Trophoblast cell (in vitro differentiated cells and primary cell): ENCODE data around the gene KCNH1.

Experiments used
- DNase-seq, 2 donors: peaks; one replicate each; pipeline ENCODE4 v3.0.0-alpha.2; 2016
- H2AFZ ChIP-seq: 2 replicates; pipeline ENCODE4 v1.6.1; 2013; ENCODE audit warnings: low read length, moderate library complexity, mild to moderate bottlenecking; ENCODE audit not compliant: insufficient read depth, poor library complexity
- H2AK5ac ChIP-seq: 2 replicates; pipeline ENCODE4 v1.6.1; 2013; ENCODE audit warnings: mild to moderate bottlenecking, low read length
- H2BK120ac ChIP-seq: 2 replicates; pipeline ENCODE4 v1.6.1; 2013; ENCODE audit warnings: low read length, mild to moderate bottlenecking, moderate library complexity; ENCODE audit not compliant: insufficient read depth, poor library complexity
- H2BK12ac ChIP-seq: 2 replicates; pipeline ENCODE4 v1.6.1; 2013; ENCODE audit warnings: mild to moderate bottlenecking, low read length, moderate library complexity
- H2BK5ac ChIP-seq: 2 replicates; pipeline ENCODE4 v1.6.1; 2013; ENCODE audit warnings: low read length, low read depth, moderate library complexity, mild to moderate bottlenecking; ENCODE audit not compliant: poor library complexity
- H3K14ac ChIP-seq: 2 replicates; pipeline ENCODE4 v1.6.1; 2013; ENCODE audit warnings: mild to moderate bottlenecking, low read length
- H3K18ac ChIP-seq: 2 replicates; pipeline ENCODE4 v1.6.1; 2013; ENCODE audit warnings: mild to moderate bottlenecking, low read length
- H3K23ac ChIP-seq: 2 replicates; pipeline ENCODE4 v1.6.1; 2013; ENCODE audit warnings: low read length
- H3K27ac ChIP-seq: 2 replicates; pipeline ENCODE4 v1.5.1; 2013; ENCODE audit warnings: low read depth, mild to moderate bottlenecking, inconsistent platforms, low read length, moderate library complexity
- H3K27me3 ChIP-seq: 2 replicates; pipeline ENCODE4 v1.6.1; 2013; ENCODE audit warnings: inconsistent platforms, mild to moderate bottlenecking, low read length, moderate library complexity; ENCODE audit not compliant: insufficient read depth
- H3K36me3 ChIP-seq, 2 experiments: 1 replicate in 1 of 2; 2 replicates in 1 of 2; pipeline ENCODE4 v1.6.1; 2013; ENCODE audit warnings: low read length in 2 of 2, mild to moderate bottlenecking in 2 of 2, moderate library complexity in 1 of 2; ENCODE audit not compliant: insufficient read depth in 2 of 2, control insufficient read depth in 1 of 2
- H3K4ac ChIP-seq: 2 replicates; pipeline ENCODE4 v1.6.1; 2013; ENCODE audit warnings: low read depth, mild to moderate bottlenecking, low read length, moderate library complexity
- H3K4me1 ChIP-seq, 2 experiments: 1 replicate in 1 of 2; 2 replicates in 1 of 2; pipeline ENCODE4 v1.6.1; 2013; ENCODE audit warnings: low read length in 2 of 2, mild to moderate bottlenecking in 2 of 2, moderate library complexity in 1 of 2; ENCODE audit not compliant: insufficient read depth in 2 of 2, control insufficient read depth in 1 of 2
- H3K4me2 ChIP-seq: 2 replicates; pipeline ENCODE4 v1.6.1; 2013; ENCODE audit warnings: inconsistent platforms, mild to moderate bottlenecking, low read length, moderate library complexity
- H3K4me3 ChIP-seq: 2 replicates; pipeline ENCODE4 v1.5.1; 2013; ENCODE audit warnings: mild to moderate bottlenecking, low read depth, low read length, inconsistent platforms
- H3K79me1 ChIP-seq: one replicate; pipeline ENCODE4 v1.6.1; 2013; ENCODE audit warnings: low read length
- H3K79me2 ChIP-seq: 2 replicates; pipeline ENCODE4 v1.6.1; 2013; ENCODE audit warnings: low read length, mild to moderate bottlenecking; ENCODE audit not compliant: control insufficient read depth, insufficient read depth, poor library complexity
- H3K9ac ChIP-seq: 2 replicates; pipeline ENCODE4 v1.6.1; 2013; ENCODE audit warnings: mild to moderate bottlenecking, low read length
- H3K9me3 ChIP-seq: 2 replicates; pipeline ENCODE4 v1.6.1; 2013; ENCODE audit warnings: low read depth, mild to moderate bottlenecking, control low read depth, inconsistent platforms, low read length; ENCODE audit not compliant: insufficient read depth
- H4K12ac ChIP-seq: 2 replicates; pipeline ENCODE4 v1.6.1; 2013; ENCODE audit warnings: low read depth, mild to moderate bottlenecking, low read length, moderate library complexity
- H4K8ac ChIP-seq: 2 replicates; pipeline ENCODE4 v1.6.1; 2013; ENCODE audit warnings: low read depth, mild to moderate bottlenecking, low read length, moderate library complexity
- H4K91ac ChIP-seq: one replicate; pipeline ENCODE4 v1.6.1; 2013; ENCODE audit warnings: low read depth, mild to moderate bottlenecking, low read length, moderate library complexity
- WGBS: extraction: QIAGEN DNeasy Blood & Tissue Kit; methylation state at CpG from one replicate; pipeline ENCODE4 v1.1.7; 2013; ENCODE audit warnings: missing lambda C conversion rate; ENCODE audit not compliant: insufficient read length, insufficient coverage; ENCODE audit errors: extremely low coverage; 5-methylcytosine and 5-hydroxymethylcytosine counted together

The KCNH1 gene

DNA sequence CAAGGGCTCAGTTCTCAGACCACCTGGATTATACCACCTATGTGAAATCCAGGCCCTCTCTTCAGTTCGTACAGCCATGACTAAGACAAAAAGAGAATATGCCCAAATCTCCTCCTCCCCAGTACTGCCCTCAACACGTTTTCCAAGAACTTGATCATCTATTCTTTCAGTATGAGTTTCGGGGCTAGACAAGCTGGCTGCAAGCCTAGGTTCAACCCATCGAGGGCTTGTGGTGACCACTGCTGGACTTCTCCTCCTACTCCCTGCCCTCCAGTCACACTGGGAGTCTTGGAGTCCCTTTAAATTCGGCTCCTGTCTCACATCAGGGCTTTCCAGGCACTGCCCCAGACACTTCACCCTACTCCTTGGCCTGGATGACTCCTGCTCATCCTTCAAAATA lies 352.3 kb downstream of the KCNH1 start:
- no peaks in the 10 kb centered on the region for H3K9me3 ChIP-seq
- no peak overlapping the region for H3K4me2 ChIP-seq

DNA sequence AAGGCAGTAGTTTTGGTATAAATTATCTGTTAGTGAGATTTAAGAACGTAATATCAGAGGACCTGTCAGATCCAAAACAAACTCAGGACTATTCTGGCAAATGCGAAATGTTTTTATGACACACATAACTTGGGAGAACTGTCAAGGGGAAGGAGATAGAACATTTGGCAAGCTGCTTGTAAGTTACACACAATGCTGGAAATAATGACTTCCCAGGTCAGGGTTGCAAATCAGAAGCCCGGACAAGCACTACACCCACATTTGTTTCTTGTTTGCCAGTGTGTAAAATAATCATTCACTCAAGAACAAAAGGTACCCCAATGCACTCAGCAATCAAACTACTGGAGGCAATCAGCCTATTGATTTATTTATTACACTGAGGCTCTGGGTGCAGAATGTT lies 354.7 kb downstream of the KCNH1 start:
- H3K14ac ChIP-seq = no peak overlapping the region
- H3K4ac ChIP-seq = no peak overlapping the region
- no peak overlapping the region for H2BK12ac ChIP-seq
- no CpG with 5 or more reads among the region's 3 CpGs for WGBS
- H3K18ac ChIP-seq = no peak overlapping the region
- H3K79me1 ChIP-seq = no peaks in the 10 kb centered on the region
- H3K27ac ChIP-seq = no peak overlapping the region
- H2AK5ac ChIP-seq = no peak overlapping the region
- no peaks in the 10 kb centered on the region for H3K4me1 ChIP-seq
- H3K9me3 ChIP-seq = no peaks in the 10 kb centered on the region
- H4K8ac ChIP-seq = no peak overlapping the region
- H3K4me2 ChIP-seq = no peak overlapping the region
- H4K12ac ChIP-seq = no peak overlapping the region
- no peak overlapping the region for H2BK120ac ChIP-seq
- no peak overlapping the region for H3K23ac ChIP-seq
- no peaks in the 10 kb centered on the region for H3K79me2 ChIP-seq
- H2AFZ ChIP-seq = no peak overlapping the region
- H3K4me3 ChIP-seq = no peak overlapping the region
- no peaks in the 10 kb centered on the region for H3K36me3 ChIP-seq
- no peak overlapping the region for H2BK5ac ChIP-seq
- no peaks in the 10 kb centered on the region for H3K27me3 ChIP-seq
- no peak overlapping the region for H3K9ac ChIP-seq
- DNase-seq = no peak
- no peak overlapping the region for H4K91ac ChIP-seq

More for the DNA sequence above, 352.3 kb downstream of the KCNH1 start:
- H3K36me3 ChIP-seq = no peaks in the 10 kb centered on the region
- H2BK5ac ChIP-seq = no peak overlapping the region
- no CpG with 5 or more reads among the region's 5 CpGs for WGBS
- no peak overlapping the region for H3K4ac ChIP-seq
- H4K12ac ChIP-seq = no peak overlapping the region
- no peaks in the 10 kb centered on the region for H3K79me1 ChIP-seq
- no peak overlapping the region for H3K23ac ChIP-seq
- DNase-seq = no peak
- no peak overlapping the region for H4K8ac ChIP-seq
- no peak overlapping the region for H3K18ac ChIP-seq
- H2AFZ ChIP-seq = no peak overlapping the region
- no peak overlapping the region for H2AK5ac ChIP-seq
- H3K79me2 ChIP-seq = no peaks in the 10 kb centered on the region
- H3K27ac ChIP-seq = no peak overlapping the region
- H2BK120ac ChIP-seq = no peak overlapping the region
- H3K14ac ChIP-seq = no peak overlapping the region
- no peak overlapping the region for H3K4me3 ChIP-seq
- no peak overlapping the region for H4K91ac ChIP-seq
- H3K4me1 ChIP-seq = no peaks in the 10 kb centered on the region
- H2BK12ac ChIP-seq = no peak overlapping the region
- H3K9ac ChIP-seq = no peak overlapping the region
- H3K27me3 ChIP-seq = no peaks in the 10 kb centered on the region

DNA sequence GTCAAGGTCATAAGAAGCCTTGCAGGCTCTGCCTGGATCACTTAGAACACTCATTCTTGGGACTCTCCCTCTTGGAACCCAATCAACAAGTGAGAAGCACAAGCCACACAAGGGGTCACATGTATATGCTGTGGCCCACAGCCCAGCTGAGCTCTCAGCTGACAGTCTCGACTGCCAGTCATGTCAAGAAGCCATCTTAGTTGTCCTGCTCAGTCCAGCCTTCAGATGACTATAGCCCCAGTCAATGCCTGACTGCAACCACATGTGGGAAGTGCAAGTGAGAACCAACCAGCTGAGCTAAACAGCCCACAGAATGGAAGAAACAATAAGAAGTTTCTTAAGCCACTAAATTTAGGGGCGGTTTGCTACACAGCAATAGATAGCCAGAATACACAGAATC lies 356.0 kb downstream of the KCNH1 start:
- Histone ChIP-seq H4K91ac (no peak overlapping the region), H3K4ac (no peak overlapping the region), H3K27me3 (no peaks in the 10 kb centered on the region), H2AFZ (no peak overlapping the region), H4K8ac (no peak overlapping the region), H4K12ac (no peak overlapping the region), H3K79me2 (no peaks in the 10 kb centered on the region), H3K14ac (no peak overlapping the region), H3K4me3 (no peak overlapping the region), H3K9me3 (no peaks in the 10 kb centered on the region), H2BK12ac (no peak overlapping the region), H3K4me1 (no peaks in the 10 kb centered on the region), H3K23ac (no peak overlapping the region), H2BK120ac (no peak overlapping the region), H3K4me2 (no peak overlapping the region), H3K79me1 (no peaks in the 10 kb centered on the region), H3K9ac (no peak overlapping the region), H3K18ac (no peak overlapping the region), H3K36me3 (no peaks in the 10 kb centered on the region), H2AK5ac (no peak overlapping the region), H2BK5ac (no peak overlapping the region), H3K27ac (no peak overlapping the region)
- no CpG with 5 or more reads among the region's 2 CpGs for WGBS
- DNase-seq = no peak

- H2BK5ac ChIP-seq = no peak overlapping the region
- no peaks in the 10 kb centered on the region for H3K4me1 ChIP-seq
- H3K4me3 ChIP-seq = no peak overlapping the region
- no peak overlapping the region for H2BK12ac ChIP-seq
- no peaks in the 10 kb centered on the region for H3K9me3 ChIP-seq
- no peaks in the 10 kb centered on the region for H3K79me2 ChIP-seq
- H3K27me3 ChIP-seq = no peaks in the 10 kb centered on the region
- WGBS = no CpG with 5 or more reads among the region's 3 CpGs
- H3K14ac ChIP-seq = no peak overlapping the region
- no peak overlapping the region for H4K91ac ChIP-seq
- no peak overlapping the region for H2AK5ac ChIP-seq
- no peak overlapping the region for H4K12ac ChIP-seq
- H3K4me2 ChIP-seq = no peak overlapping the region
- no peaks in the 10 kb centered on the region for H3K36me3 ChIP-seq
- no peaks in the 10 kb centered on the region for H3K79me1 ChIP-seq
- H3K18ac ChIP-seq = no peak overlapping the region
- H2AFZ ChIP-seq = no peak overlapping the region
- H2BK120ac ChIP-seq = no peak overlapping the region
- no peak overlapping the region for H3K9ac ChIP-seq
- no peak overlapping the region for H3K27ac ChIP-seq
- H3K4ac ChIP-seq = no peak overlapping the region
- no peak overlapping the region for H3K23ac ChIP-seq
- no peak overlapping the region for H4K8ac ChIP-seq
- DNase-seq = no peak
Observed at GRCh38 chr1:210776712-210777111, 357.2 kb downstream of the KCNH1 start.
